ENCODE results near the gene TMEM53. TPM values are rescaled to one million over a fixed set of nuclear protein-coding genes. Genes with fewer than 3 reads are reported as not detected.

TMEM53 gene
- total and polyA plus RNA-seq, 2 of the 8 experiments (the other 6 are each of a cell fraction or from before 2014, with no cell fraction given), result 6.7 to 27.9 TPM

DNA sequence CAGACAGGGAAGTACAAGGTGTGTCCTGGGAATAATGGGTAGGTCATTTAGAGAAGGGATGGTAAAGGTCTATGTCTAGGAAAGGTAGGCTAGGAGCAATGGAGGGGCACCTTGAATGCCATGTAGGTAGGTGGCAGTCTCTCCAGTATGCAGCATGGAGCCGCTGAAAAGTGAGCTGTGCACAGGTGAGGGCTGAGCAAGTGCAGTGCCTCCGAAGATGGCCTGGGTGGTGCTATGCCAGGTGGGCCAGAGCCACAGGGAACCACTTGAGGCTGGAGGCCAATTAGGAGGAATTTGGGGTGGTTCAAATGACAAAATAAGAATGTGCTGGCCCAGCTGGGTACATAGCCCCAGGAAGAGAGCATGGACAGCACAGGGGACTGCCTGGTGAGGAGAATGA, 31.7 kb upstream of the TMEM53 start:
- Histone ChIP-seq H3K4me3 (ENCODE audit: extremely low read depth in 1 of 4, insufficient read depth in 2 of 4, low read depth in 3 of 4, low read length in 4 of 4) (no peak overlapping the region), H3K4me2 (ENCODE audit: insufficient read depth in 1 of 2, low read depth in 2 of 2, low read length in 2 of 2) (no peak overlapping the region), H2AFZ (ENCODE audit: low read length) (no peak overlapping the region), H3K9me3 (ENCODE audit: insufficient read depth in 2 of 2, low read depth in 1 of 2, low read length in 1 of 2) (no peaks in the 10 kb centered on the region; a peak in 1 of 4 replicates), H2BK20ac (ENCODE audit: low read length) (no peak overlapping the region), H2BK120ac (replicated peaks; ENCODE audit: low read depth, low read length) (no peak overlapping the region), H3K4me1 (replicated peaks in 1 of 4; ENCODE audit: control insufficient read depth in 3 of 4, insufficient read depth in 4 of 4, low read length in 3 of 4) (peaks cover 0 to 5% (median 1%) of the 10 kb centered on the region in 4 experiments; a peak in 3 of 7 replicates), H2AK5ac (ENCODE audit: low read depth, low read length) (no peak overlapping the region), H4K8ac (ENCODE audit: extremely low read depth, insufficient read depth, low read length) (no peak overlapping the region), H4K20me1 (replicated peaks in 1 of 2; ENCODE audit: control insufficient read depth in 1 of 2, insufficient read depth in 2 of 2, low read length in 2 of 2) (no peaks in the 10 kb centered on the region), H3K4ac (replicated peaks; ENCODE audit: insufficient read length, low read depth, low read length) (no peak overlapping the region), H4K5ac (ENCODE audit: insufficient read length, low read depth, low read length) (no peak overlapping the region), H3K23me2 (ENCODE audit: low read depth, low read length) (no peaks in the 10 kb centered on the region; the same call in 1 of the 2 replicates), H3K27ac (ENCODE audit: low read depth, low read length) (no peak overlapping the region), H2BK12ac (ENCODE audit: low read depth, low read length) (no peak overlapping the region), H3K79me2 (ENCODE audit: control insufficient read depth in 1 of 2, insufficient read depth in 2 of 2, low read length in 2 of 2) (no peaks in the 10 kb centered on the region), H2BK5ac (ENCODE audit: low read depth, low read length) (no peak overlapping the region), H3K18ac (ENCODE audit: extremely low read depth, low read length) (no peak overlapping the region), H3K14ac (ENCODE audit: insufficient read length) (no peak overlapping the region), H2BK15ac (ENCODE audit: low read length) (no peak overlapping the region), H3K36me3 (ENCODE audit: control insufficient read depth in 2 of 4, insufficient read depth in 4 of 4, low read length in 3 of 4) (no peaks in the 10 kb centered on the region), H3K56ac (replicated peaks; ENCODE audit: insufficient read length, low read depth, low read length) (no peak overlapping the region), H3K23ac (ENCODE audit: insufficient read length) (no peak overlapping the region), H4K91ac (replicated peaks; ENCODE audit: insufficient read length, low read length) (no peak overlapping the region), H3K27me3 (replicated peaks in 1 of 4; ENCODE audit: control insufficient read depth in 3 of 4, extremely low read depth in 1 of 4, insufficient read depth in 3 of 4, low read length in 3 of 4) (peaks cover 0 to 4% (median 0%) of the 10 kb centered on the region in 4 experiments; a peak in 1 of 7 replicates), H3K79me1 (ENCODE audit: low read depth, low read length) (no peaks in the 10 kb centered on the region), H3K9ac (replicated peaks in 1 of 4; ENCODE audit: extremely low read depth in 1 of 4, low read depth in 3 of 4, low read length in 3 of 4) (no peak overlapping the region)
- FAIRE-seq (no peak), DNase-seq (ENCODE audit: low read depth in 1 of 2, low spot score in 2 of 2) (no peak)
- ChIA-PET CTCF (ENCODE audit: partially characterized antibody) (interaction anchor here (1.0 to 2.8 kb wide), 7 partner anchors 10 to 42 kb away, joined by 3 to 15 read pairs (median 5); partner anchors contain the start of gene RNU5D-1), POLR2A (ENCODE audit: partially characterized antibody) (interaction anchor here (0.6 to 2.2 kb wide), 6 partner anchors 10 to 258 kb away, joined by 3 to 23 read pairs (median 3); no protein-coding TSS in a partner anchor)
- WGBS, 2 experiments (ENCODE audit: extremely low coverage in 1 of 2, insufficient coverage in 1 of 2, insufficient read length in 1 of 2, insufficient replicate concordance in 2 of 2, low coverage in 1 of 2, low lambda C conversion rate in 2 of 2, missing lambda C conversion rate in 1 of 2), result 89% methylated on average over 2 of the region's 2 CpGs; no CpG with 5 or more reads in 1 of the 2 experiments
- TF ChIP-seq TAF1 (IDR thresholded peaks at IDR 0.05; ENCODE audit: low read depth, low read length) (no peak), EZH2 (IDR thresholded peaks at IDR 0.05; ENCODE audit: low read depth, low read length, severe bottlenecking) (no peak), TCF12 (IDR thresholded peaks at IDR 0.05; ENCODE audit: low read depth, low read length) (no peak)
- TF ChIP-seq, protein P1, sequence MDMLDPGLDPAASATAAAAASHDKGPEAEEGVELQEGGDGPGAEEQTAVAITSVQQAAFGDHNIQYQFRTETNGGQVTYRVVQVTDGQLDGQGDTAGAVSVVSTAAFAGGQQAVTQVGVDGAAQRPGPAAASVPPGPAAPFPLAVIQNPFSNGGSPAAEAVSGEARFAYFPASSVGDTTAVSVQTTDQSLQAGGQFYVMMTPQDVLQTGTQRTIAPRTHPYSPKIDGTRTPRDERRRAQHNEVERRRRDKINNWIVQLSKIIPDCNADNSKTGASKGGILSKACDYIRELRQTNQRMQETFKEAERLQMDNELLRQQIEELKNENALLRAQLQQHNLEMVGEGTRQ (IDR thresholded peaks at IDR 0.05; ENCODE audit: low read length), result no peak
- TF ChIP-seq, protein P2, sequence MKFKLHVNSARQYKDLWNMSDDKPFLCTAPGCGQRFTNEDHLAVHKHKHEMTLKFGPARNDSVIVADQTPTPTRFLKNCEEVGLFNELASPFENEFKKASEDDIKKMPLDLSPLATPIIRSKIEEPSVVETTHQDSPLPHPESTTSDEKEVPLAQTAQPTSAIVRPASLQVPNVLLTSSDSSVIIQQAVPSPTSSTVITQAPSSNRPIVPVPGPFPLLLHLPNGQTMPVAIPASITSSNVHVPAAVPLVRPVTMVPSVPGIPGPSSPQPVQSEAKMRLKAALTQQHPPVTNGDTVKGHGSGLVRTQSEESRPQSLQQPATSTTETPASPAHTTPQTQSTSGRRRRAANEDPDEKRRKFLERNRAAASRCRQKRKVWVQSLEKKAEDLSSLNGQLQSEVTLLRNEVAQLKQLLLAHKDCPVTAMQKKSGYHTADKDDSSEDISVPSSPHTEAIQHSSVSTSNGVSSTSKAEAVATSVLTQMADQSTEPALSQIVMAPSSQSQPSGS (IDR thresholded peaks at IDR 0.05; ENCODE audit: low read length), result no peak

Data from H1 (cell line).